VCaP (cell line): Measurements from ENCODE around the gene OR13C4.

ENCODE experiments used
- H3K27ac ChIP-seq: fragments of 450-650 bp; 2 replicates; pipeline ENCODE4 v1.5.1; 2017
- TF ChIP-seq, protein P1 (sequence below): fragments of 450-650 bp; conservative IDR thresholded peaks from 2 replicates; pipeline ENCODE4 v1.5.1; 2017; ENCODE audit warnings: mild to moderate bottlenecking, moderate library complexity

Gene OR13C4

DNA sequence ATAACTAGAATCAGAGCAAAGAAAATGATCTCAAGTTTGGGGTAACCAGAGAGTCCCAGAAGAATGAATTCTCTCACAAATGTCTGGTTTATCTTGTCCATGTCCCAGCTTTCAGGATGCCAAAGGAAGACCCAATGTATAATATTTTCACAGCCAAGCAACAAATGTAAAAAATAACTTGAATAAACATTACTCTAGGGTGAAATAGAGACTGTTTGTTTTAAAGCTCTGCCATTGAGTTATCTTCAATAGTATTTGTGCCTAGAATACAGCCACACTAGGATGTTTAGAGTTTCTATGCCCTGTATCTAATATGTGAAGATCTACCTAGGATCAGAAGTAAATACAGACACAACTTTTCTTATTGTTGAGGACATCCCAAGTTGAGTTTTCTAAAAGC is at the start of gene OR13C4:
Gene OR13C4 (minus strand): TSS at position 101 of the 400 bp plus-strand sequence. CDS start 0 bp downstream, at position 101.
- H3K27ac ChIP-seq, result no peak within 1 kb of the TSS
- TF ChIP-seq, protein P1, sequence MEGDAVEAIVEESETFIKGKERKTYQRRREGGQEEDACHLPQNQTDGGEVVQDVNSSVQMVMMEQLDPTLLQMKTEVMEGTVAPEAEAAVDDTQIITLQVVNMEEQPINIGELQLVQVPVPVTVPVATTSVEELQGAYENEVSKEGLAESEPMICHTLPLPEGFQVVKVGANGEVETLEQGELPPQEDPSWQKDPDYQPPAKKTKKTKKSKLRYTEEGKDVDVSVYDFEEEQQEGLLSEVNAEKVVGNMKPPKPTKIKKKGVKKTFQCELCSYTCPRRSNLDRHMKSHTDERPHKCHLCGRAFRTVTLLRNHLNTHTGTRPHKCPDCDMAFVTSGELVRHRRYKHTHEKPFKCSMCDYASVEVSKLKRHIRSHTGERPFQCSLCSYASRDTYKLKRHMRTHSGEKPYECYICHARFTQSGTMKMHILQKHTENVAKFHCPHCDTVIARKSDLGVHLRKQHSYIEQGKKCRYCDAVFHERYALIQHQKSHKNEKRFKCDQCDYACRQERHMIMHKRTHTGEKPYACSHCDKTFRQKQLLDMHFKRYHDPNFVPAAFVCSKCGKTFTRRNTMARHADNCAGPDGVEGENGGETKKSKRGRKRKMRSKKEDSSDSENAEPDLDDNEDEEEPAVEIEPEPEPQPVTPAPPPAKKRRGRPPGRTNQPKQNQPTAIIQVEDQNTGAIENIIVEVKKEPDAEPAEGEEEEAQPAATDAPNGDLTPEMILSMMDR, result no peak

- TF ChIP-seq, protein P1, result no peak
Measured at GRCh38 chr9:104575456-104575855, 48.4 kb upstream of the OR13C4 start.

GRCh38 chr9:104572612-104573011 is 45.6 kb upstream of the OR13C4 start:
- H3K27ac ChIP-seq, result no peak overlapping the region
- TF ChIP-seq, protein P1, result no peak

More at GRCh38 chr9:104575456-104575855, 48.4 kb upstream of the OR13C4 start:
- no peak overlapping the region for H3K27ac ChIP-seq

DNA sequence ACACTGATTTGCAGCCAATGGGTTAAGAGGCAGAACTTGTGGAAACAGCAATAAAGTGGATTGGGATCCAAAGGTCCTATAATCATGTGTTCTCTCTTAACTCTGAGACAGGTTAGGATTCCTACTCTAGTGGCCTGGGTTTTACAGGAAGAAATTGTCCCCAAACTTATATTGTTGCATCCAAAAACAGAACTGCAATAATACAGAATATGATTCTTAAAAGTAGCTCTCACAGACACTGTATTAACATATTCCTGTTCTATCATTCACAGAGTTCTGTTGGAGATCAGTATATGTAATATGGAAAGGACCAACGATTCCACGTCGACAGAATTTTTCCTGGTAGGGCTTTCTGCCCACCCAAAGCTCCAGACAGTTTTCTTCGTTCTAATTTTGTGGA is 41.9 kb upstream of the OR13C4 start, which contains the start of gene OR13C8:
Gene OR13C8 (plus strand): TSS at position 301 of the 400 bp plus-strand sequence. CDS start 0 bp downstream, at position 301.
- TF ChIP-seq, protein P1, result no peak
- no peak within 1 kb of the TSS for H3K27ac ChIP-seq

- TF ChIP-seq, protein P1, result no peak
- no peak overlapping the region for H3K27ac ChIP-seq
Measured at GRCh38 chr9:104564358-104564757, 37.3 kb upstream of the OR13C4 start.

GRCh38 chr9:104556830-104557634 is 30.0 kb upstream of the OR13C4 start:
- H3K27ac ChIP-seq, result no peak overlapping the region
- TF ChIP-seq, protein P1, result no peak

DNA sequence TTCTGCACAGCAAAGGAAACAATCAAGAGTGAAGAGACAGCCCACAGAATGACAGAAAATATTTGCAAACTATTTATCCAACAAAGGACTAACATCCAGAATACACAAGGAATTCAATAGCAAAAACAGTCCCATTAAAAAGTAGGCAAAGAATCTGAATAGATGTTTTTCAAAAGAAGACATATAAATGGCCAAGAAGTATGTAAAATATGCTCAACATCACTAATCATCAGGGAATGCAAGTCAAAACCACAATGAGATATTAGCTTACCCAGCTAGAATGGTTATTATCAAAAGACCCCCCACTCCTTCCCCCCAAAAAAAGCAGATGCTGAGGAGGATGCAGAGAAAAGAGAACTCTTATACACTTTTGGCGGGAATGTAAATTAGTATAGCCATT is 28.5 kb upstream of the OR13C4 start:
- H3K27ac ChIP-seq, result no peak overlapping the region
- TF ChIP-seq, protein P1, result no peak
